ENCODE data around the gene RDX. TPM values are rescaled to one million over a fixed set of nuclear protein-coding genes. Genes with fewer than 3 reads are reported as not detected.
A peak's percentile ranks its signal among the peaks of the same experiment; 100 is the strongest.

The RDX gene
- total and polyA plus RNA-seq, 9 of the 15 experiments (the other 6 are each of a cell fraction or from before 2014, with no cell fraction given), result 35.6 to 62.1 (median 54.3) TPM

DNA sequence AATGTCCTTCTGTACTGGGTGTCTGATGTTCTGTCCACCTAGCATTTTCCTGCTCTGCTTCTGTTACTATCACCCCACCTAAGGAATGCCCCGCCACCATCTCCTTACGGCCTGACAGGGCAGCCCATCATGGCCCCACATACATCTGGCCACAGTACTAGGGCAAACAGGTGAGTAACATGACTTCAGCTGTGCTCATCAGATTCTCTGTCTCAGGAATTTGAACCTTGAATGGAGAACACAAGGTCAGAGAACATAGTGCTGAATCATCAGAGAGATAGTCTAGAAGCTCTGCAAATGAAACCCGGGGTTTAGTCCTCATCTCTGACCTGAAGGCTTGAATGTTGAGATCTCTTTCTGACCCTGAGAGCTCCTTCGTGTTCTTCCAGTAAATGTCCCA is 170.8 kb downstream of the RDX start:
- ChIA-PET POLR2A (no interaction called here), CTCF (ENCODE audit: low intra/inter-chr PET ratio) (no interaction called here)
- Histone ChIP-seq H3K4me3 (no peak overlapping the region), H3K27me3 (ENCODE audit: control insufficient read depth in 2 of 2, insufficient read depth in 2 of 2, low read length in 2 of 2) (no peaks in the 10 kb centered on the region), H3K79me2 (ENCODE audit: control insufficient read depth, insufficient read depth, low read length) (no peaks in the 10 kb centered on the region), H3K9ac (ENCODE audit: insufficient read depth in 1 of 2, low read depth in 2 of 2, low read length in 2 of 2) (no peak overlapping the region; a peak in 1 of 4 replicates), H3K27ac (ENCODE audit: extremely low read depth, low read depth, low read length) (peak overlapping the region; percentile 6; the same call in 1 of the 3 replicates), H2AFZ (ENCODE audit: low read depth, low read length) (peak overlapping the region; percentile 59), H3K9me3 (replicated peaks; ENCODE audit: control insufficient read depth, insufficient read depth, low read depth, low read length) (no peaks in the 10 kb centered on the region), H3K4me2 (ENCODE audit: insufficient read depth, low read length) (no peak overlapping the region; the same call in 1 of the 2 replicates), H3K4me1 (replicated peaks in 1 of 2; ENCODE audit: control insufficient read depth in 2 of 2, insufficient read depth in 2 of 2, low read length in 2 of 2) (peaks cover 0 to 5% of the 10 kb centered on the region in 2 experiments; a peak in 3 of 5 replicates), H3K36me3 (ENCODE audit: control insufficient read depth, insufficient read depth, low read length) (no peaks in the 10 kb centered on the region), H4K20me1 (replicated peaks; ENCODE audit: control insufficient read depth, insufficient read depth, low read length) (no peaks in the 10 kb centered on the region), H3K9me1 (ENCODE audit: control insufficient read depth, insufficient read depth, low read length) (no peaks in the 10 kb centered on the region)
- ATAC-seq, result peak; percentile 73
- 25% methylated on average over 4 of the region's 4 CpGs for WGBS (ENCODE audit: insufficient coverage, low coverage, missing lambda C conversion rate)
- intact Hi-C loops (cut with micrococcal nuclease), result no loop called here
- peak in 2 of 4 experiments; percentile 21 to 46 for DNase-seq (ENCODE audit: extremely low read depth in 1 of 4, low spot score in 3 of 4)
- in situ Hi-C loops (cut with MboI), result no loop called here
- BruUV-seq (replicated peaks), result no TSS peak
- peak; percentile 82 for FAIRE-seq
- TF ChIP-seq RCOR1 (IDR thresholded peaks at IDR 0.05; ENCODE audit: borderline replicate concordance in 1 of 2, low read depth in 2 of 2, low read length in 2 of 2) (0 out of 4 replicates have a peak, but pooled peaks of 1 of the 2 experiments have one; percentile 36), ZNF644 (tag; IDR thresholded peaks at IDR 0.05; ENCODE audit: low read depth) (no peak), TEAD1 (CRISPR knock-in tag; IDR thresholded peaks at IDR 0.05) (0 out of 4 replicates have a peak, but pooled peaks of 1 of the 2 experiments have one; percentile 12), FOSL1 (tag; conservative IDR thresholded peaks at IDR 0.05) (0 out of 2 replicates have a peak, but pooled peaks have one; percentile 31), MYC (IDR thresholded peaks at IDR 0.05; ENCODE audit: low read depth, low read length) (no peak), MYC (CRISPR knock-in tag; IDR thresholded peaks at IDR 0.05; ENCODE audit: borderline replicate concordance, low read depth) (no peak), JUND (IDR thresholded peaks at IDR 0.05; ENCODE audit: borderline replicate concordance, low read depth, low read length) (peak; percentile 29; the same call in 1 of the 2 replicates), JUND (tag; IDR thresholded peaks at IDR 0.05; ENCODE audit: borderline replicate concordance, low read depth, low read length) (no peak), TEAD4 (IDR thresholded peaks at IDR 0.05; ENCODE audit: low read length) (peak; percentile 42; the same call in 1 of the 2 replicates), TEAD4 (CRISPR knock-in tag; IDR thresholded peaks at IDR 0.05; ENCODE audit: borderline replicate concordance) (no peak), PTRF (tag; IDR thresholded peaks at IDR 0.05) (no peak), HCFC1 (IDR thresholded peaks at IDR 0.05; ENCODE audit: low read depth, low read length) (no peak), MAFK (IDR thresholded peaks at IDR 0.05; ENCODE audit: low read length) (peak; percentile 78), C11orf30 (IDR thresholded peaks at IDR 0.05; ENCODE audit: low read depth) (peak; percentile 92), HDGF (IDR thresholded peaks at IDR 0.05) (no peak), HSF4 (CRISPR knock-in tag; IDR thresholded peaks at IDR 0.05; ENCODE audit: borderline replicate concordance) (no peak), IRF2 (CRISPR knock-in tag; IDR thresholded peaks at IDR 0.05) (no peak), GATA2 (CRISPR knock-in tag; IDR thresholded peaks at IDR 0.05) (no peak), SLC30A9 (CRISPR knock-in tag; IDR thresholded peaks at IDR 0.05) (no peak), ELF1 (tag; IDR thresholded peaks at IDR 0.05) (no peak), NFE2 (IDR thresholded peaks at IDR 0.05; ENCODE audit: low read depth) (peak; percentile 80)
- TF ChIP-seq, protein P1, sequence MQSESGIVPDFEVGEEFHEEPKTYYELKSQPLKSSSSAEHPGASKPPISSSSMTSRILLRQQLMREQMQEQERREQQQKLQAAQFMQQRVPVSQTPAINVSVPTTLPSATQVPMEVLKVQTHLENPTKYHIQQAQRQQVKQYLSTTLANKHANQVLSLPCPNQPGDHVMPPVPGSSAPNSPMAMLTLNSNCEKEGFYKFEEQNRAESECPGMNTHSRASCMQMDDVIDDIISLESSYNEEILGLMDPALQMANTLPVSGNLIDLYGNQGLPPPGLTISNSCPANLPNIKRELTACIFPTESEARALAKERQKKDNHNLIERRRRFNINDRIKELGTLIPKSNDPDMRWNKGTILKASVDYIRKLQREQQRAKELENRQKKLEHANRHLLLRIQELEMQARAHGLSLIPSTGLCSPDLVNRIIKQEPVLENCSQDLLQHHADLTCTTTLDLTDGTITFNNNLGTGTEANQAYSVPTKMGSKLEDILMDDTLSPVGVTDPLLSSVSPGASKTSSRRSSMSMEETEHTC (IDR thresholded peaks at IDR 0.05), result no peak

Data from K562 (cell line).